ENCODE results near the gene RUFY2.
"Not testable (repeated sequence)": the region's sequence is repeated elsewhere in the genome, so short reads cannot be mapped to it uniquely, and the experiment has no call there.

The RUFY2 gene

DNA sequence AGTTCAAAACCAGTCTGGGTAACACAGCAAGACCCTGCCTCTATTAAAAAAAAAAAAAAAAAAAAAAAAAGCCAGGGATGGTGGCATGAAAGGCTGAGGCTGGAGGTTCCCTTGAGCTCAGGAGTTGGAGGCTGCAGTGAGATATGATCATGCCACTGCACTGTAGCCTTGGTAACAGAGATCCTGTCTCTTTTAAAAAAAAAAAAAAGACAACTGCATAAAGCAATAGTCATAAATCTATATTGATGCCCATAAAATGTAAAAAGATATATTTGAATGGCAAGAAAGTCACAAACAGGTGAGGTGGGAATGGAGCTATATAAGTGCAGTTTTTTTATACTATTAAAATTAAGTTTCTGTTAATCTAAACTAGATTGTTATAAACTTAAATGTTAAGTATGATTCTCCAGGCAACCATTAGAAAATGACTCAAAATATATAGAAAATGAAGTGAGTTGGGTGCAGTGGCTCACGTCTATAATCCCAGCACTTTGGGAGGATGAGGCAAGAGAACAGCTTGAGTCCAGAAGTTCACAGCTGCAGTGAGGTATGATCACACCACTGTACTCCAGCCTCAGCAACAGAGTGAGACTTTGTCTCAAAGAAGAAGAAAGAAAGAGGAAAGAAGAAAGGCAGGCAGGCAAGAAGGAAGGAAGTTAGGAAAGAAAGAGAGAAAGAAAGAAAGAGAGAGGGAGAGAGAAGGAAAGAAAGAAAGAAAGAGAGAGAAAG, 88.6 kb downstream of the RUFY2 start:
- H3K9me3 ChIP-seq (ENCODE audit: insufficient read depth, low read length), result peaks cover 19% of the 10 kb centered on the region
- no peak for DNase-seq (ENCODE audit: low read depth, low spot score)
- no peak for TF ChIP-seq ZNF274 (IDR thresholded peaks at IDR 0.05; ENCODE audit: low read depth, low read length)
- no peak for TF ChIP-seq SUZ12 (IDR thresholded peaks at IDR 0.05; ENCODE audit: extremely low read depth, insufficient read depth, insufficient read length)
- TF ChIP-seq YY1 (IDR thresholded peaks at IDR 0.05; ENCODE audit: insufficient read depth, insufficient read length), result no peak
- no peaks in the 10 kb centered on the region for H3K27me3 ChIP-seq (ENCODE audit: insufficient read depth, insufficient read length)
- no peak overlapping the region for H3K9ac ChIP-seq (ENCODE audit: insufficient read length, low read depth)
- no peaks in the 10 kb centered on the region for H3K36me3 ChIP-seq (ENCODE audit: insufficient read depth, insufficient read length, low read length)
- no peaks in the 10 kb centered on the region for H3K4me1 ChIP-seq (ENCODE audit: insufficient read depth, insufficient read length)
- H3K4me3 ChIP-seq (ENCODE audit: insufficient read length, low read depth), result no peak overlapping the region

DNA sequence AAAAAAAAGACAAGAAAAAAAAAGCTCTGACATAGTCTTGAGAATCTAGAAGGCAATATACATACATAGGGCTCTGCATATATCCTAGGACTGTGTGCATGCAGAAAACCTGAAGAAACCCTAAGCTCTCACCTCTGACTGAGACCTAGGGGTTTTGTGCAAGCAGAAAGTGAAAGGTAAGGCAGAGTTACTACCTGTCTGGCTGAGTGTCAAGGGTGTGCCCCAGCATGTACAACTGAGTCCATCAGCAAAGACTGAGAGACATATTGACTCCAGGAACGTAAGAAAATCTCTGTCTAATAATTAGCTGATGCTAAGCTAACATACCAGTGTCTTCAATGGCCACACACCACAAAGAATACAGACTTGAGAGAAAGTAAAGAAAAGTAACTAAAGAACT, 91.5 kb downstream of the RUFY2 start:
- Histone ChIP-seq H3K9me3 (ENCODE audit: insufficient read depth, low read length) (peaks cover 19% of the 10 kb centered on the region), H3K9ac (ENCODE audit: insufficient read length, low read depth) (no peak overlapping the region), H3K36me3 (ENCODE audit: insufficient read depth, insufficient read length, low read length) (no peaks in the 10 kb centered on the region), H3K4me1 (ENCODE audit: insufficient read depth, insufficient read length) (no peaks in the 10 kb centered on the region), H3K4me3 (ENCODE audit: insufficient read length, low read depth) (no peak overlapping the region), H3K27me3 (ENCODE audit: insufficient read depth, insufficient read length) (no peaks in the 10 kb centered on the region)
- DNase-seq (ENCODE audit: low read depth, low spot score), result no peak
- no peak for TF ChIP-seq ZNF274 (IDR thresholded peaks at IDR 0.05; ENCODE audit: low read depth, low read length)
- no peak for TF ChIP-seq SUZ12 (IDR thresholded peaks at IDR 0.05; ENCODE audit: extremely low read depth, insufficient read depth, insufficient read length)
- TF ChIP-seq YY1 (IDR thresholded peaks at IDR 0.05; ENCODE audit: insufficient read depth, insufficient read length), result no peak

- H3K4me1 ChIP-seq (ENCODE audit: insufficient read depth, insufficient read length); H3K27me3 ChIP-seq (ENCODE audit: insufficient read depth, insufficient read length); H3K9ac ChIP-seq (ENCODE audit: insufficient read length, low read depth); DNase-seq (ENCODE audit: low read depth, low spot score); H3K36me3 ChIP-seq (ENCODE audit: insufficient read depth, insufficient read length, low read length); H3K4me3 ChIP-seq (ENCODE audit: insufficient read length, low read depth): not testable (repeated sequence)
- H3K9me3 ChIP-seq (ENCODE audit: insufficient read depth, low read length), result peaks cover 19% of the 10 kb centered on the region
These were observed 92.1 kb downstream of the RUFY2 start for GRCh38 chr10:68314930-68315329.

DNA sequence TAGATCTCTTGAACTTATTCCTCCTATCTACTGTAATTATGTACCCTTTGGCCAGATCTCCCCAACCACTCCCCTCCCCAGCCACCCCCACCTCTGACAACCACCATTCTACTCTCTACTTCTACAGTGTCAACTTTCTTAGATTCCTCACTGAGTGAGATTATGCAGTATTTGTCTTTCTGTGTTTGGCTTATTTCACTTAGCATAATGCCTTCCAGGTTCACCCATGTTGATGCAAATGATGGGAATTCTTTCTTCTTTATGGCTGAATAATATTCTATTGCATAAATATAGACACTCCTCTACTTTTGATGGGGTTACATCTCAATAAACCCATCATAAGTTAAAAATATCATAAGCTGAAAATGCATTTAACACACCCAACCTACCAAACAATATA, 96.5 kb downstream of the RUFY2 start:
- Histone ChIP-seq H3K4me1 (ENCODE audit: insufficient read depth, insufficient read length) (no peaks in the 10 kb centered on the region), H3K27me3 (ENCODE audit: insufficient read depth, insufficient read length) (no peaks in the 10 kb centered on the region), H3K36me3 (ENCODE audit: insufficient read depth, insufficient read length, low read length) (no peaks in the 10 kb centered on the region), H3K9me3 (ENCODE audit: insufficient read depth, low read length) (no peaks in the 10 kb centered on the region), H3K9ac (ENCODE audit: insufficient read length, low read depth) (no peak overlapping the region), H3K4me3 (ENCODE audit: insufficient read length, low read depth) (no peak overlapping the region)
- TF ChIP-seq SUZ12 (IDR thresholded peaks at IDR 0.05; ENCODE audit: extremely low read depth, insufficient read depth, insufficient read length), result no peak
- DNase-seq (ENCODE audit: low read depth, low spot score), result no peak

DNA sequence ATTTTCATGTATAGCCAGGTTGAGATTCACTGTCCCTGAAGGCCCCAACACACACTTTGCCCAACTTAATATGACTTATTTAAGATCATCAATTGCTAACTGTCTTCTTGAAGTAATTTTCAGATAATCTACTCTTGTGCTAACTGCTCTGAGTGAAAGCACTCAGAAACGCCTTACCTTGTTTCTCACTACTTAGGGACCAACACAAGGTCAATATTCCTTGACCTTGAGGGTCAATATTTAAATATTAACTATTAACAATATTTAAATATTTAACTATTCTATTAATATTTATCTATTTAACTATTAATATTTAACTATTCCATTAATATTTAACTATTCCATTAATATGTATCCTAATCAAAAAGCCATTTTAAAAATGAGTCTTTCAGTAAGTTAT, 101.2 kb downstream of the RUFY2 start:
- no peak for TF ChIP-seq ZNF274 (IDR thresholded peaks at IDR 0.05; ENCODE audit: low read depth, low read length)
- DNase-seq (ENCODE audit: low read depth, low spot score), result no peak

DNA sequence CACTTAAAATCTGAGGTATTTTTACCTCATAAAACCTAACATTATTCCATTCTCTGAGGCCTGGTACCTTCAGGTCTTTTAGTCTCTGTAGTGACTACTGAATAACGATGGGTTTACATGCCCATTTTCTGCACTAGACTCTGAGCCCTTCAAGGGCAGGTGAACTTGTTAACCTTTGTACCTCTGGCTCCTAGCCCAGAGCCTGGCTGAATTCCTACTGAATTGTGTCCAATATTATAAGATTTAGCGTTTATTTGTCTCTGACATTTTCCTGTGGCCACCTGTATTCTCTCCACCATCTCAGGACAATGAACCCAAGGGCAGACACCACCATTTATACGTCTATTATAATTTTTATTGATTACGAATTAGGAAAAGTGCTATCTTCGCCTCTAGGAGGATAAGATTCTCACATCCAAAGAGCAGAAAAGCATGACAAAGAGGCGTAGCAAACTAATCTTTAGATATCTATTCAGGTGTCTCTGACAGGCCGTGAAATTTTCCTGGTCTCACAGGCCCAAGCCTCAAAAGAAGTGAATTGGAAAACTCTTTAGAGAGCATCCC, 103.1 kb downstream of the RUFY2 start:
- no peak for DNase-seq (ENCODE audit: low read depth, low spot score)
- TF ChIP-seq YY1 (IDR thresholded peaks at IDR 0.05; ENCODE audit: insufficient read depth, insufficient read length) (no peak), SUZ12 (IDR thresholded peaks at IDR 0.05; ENCODE audit: extremely low read depth, insufficient read depth, insufficient read length) (no peak), ZNF274 (IDR thresholded peaks at IDR 0.05; ENCODE audit: low read depth, low read length) (no peak)
- no peaks in the 10 kb centered on the region for H3K9me3 ChIP-seq (ENCODE audit: insufficient read depth, low read length)
- H3K9ac ChIP-seq (ENCODE audit: insufficient read length, low read depth), result no peak overlapping the region
- no peaks in the 10 kb centered on the region for H3K27me3 ChIP-seq (ENCODE audit: insufficient read depth, insufficient read length)
- H3K4me3 ChIP-seq (ENCODE audit: insufficient read length, low read depth), result no peak overlapping the region
- no peaks in the 10 kb centered on the region for H3K36me3 ChIP-seq (ENCODE audit: insufficient read depth, insufficient read length, low read length)
- H3K4me1 ChIP-seq (ENCODE audit: insufficient read depth, insufficient read length), result no peaks in the 10 kb centered on the region

More for the DNA sequence above, 101.2 kb downstream of the RUFY2 start:
- H3K36me3 ChIP-seq (ENCODE audit: insufficient read depth, insufficient read length, low read length), result no peaks in the 10 kb centered on the region
- no peak overlapping the region for H3K4me3 ChIP-seq (ENCODE audit: insufficient read length, low read depth)
- no peaks in the 10 kb centered on the region for H3K9me3 ChIP-seq (ENCODE audit: insufficient read depth, low read length)
- H3K9ac ChIP-seq (ENCODE audit: insufficient read length, low read depth), result no peak overlapping the region
- H3K27me3 ChIP-seq (ENCODE audit: insufficient read depth, insufficient read length), result no peaks in the 10 kb centered on the region
- H3K4me1 ChIP-seq (ENCODE audit: insufficient read depth, insufficient read length), result no peaks in the 10 kb centered on the region

DNA sequence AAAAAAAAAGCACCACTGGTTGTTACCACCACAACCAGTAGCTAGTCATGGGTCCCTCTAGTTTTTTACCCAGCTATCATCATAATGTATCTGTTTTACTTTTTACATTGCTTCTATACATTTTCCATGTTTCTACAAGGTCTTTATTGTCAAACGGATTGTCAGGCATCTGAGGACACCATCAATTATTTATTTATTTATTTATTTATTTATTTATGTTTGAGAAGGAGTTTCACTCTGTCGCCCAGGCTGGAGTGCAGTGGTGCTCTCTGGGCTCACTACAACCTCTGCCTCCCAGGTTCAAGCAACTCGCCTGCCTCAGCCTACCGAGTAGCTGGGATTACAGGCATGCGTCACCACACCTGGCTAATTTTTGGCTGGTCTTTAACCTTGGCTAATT, 104.2 kb downstream of the RUFY2 start:
- H3K27me3 ChIP-seq (ENCODE audit: insufficient read depth, insufficient read length), result no peaks in the 10 kb centered on the region
- H3K4me1 ChIP-seq (ENCODE audit: insufficient read depth, insufficient read length), result no peaks in the 10 kb centered on the region
- DNase-seq (ENCODE audit: low read depth, low spot score), result no peak
- H3K9me3 ChIP-seq (ENCODE audit: insufficient read depth, low read length), result no peaks in the 10 kb centered on the region
- H3K9ac ChIP-seq (ENCODE audit: insufficient read length, low read depth), result no peak overlapping the region
- H3K36me3 ChIP-seq (ENCODE audit: insufficient read depth, insufficient read length, low read length), result no peaks in the 10 kb centered on the region
- no peak overlapping the region for H3K4me3 ChIP-seq (ENCODE audit: insufficient read length, low read depth)
- no peak for TF ChIP-seq ZNF274 (IDR thresholded peaks at IDR 0.05; ENCODE audit: low read depth, low read length)
- no peak for TF ChIP-seq SUZ12 (IDR thresholded peaks at IDR 0.05; ENCODE audit: extremely low read depth, insufficient read depth, insufficient read length)
- TF ChIP-seq YY1 (IDR thresholded peaks at IDR 0.05; ENCODE audit: insufficient read depth, insufficient read length), result no peak

DNA sequence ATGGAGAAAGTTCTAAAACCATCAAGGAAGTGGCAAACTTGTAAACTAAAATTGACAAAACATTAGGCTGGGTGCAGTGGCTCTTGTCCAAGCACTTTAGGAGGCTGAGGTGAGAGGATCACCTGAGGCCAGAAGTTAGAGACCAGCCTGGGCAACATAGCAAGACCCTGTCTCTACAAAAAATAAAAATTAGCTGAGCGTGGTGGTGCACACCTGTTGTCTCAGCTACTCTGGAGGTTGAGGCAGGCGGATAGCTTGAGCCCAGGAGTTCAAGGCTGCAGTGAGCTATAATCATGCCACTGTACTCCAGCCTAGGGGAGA, 104.6 kb downstream of the RUFY2 start:
- H3K9me3 ChIP-seq (ENCODE audit: insufficient read depth, low read length), result no peaks in the 10 kb centered on the region
- DNase-seq (ENCODE audit: low read depth, low spot score), result no peak
- H3K4me3 ChIP-seq (ENCODE audit: insufficient read length, low read depth), result no peak overlapping the region
- H3K27me3 ChIP-seq (ENCODE audit: insufficient read depth, insufficient read length), result no peaks in the 10 kb centered on the region
- TF ChIP-seq SUZ12 (IDR thresholded peaks at IDR 0.05; ENCODE audit: extremely low read depth, insufficient read depth, insufficient read length) (no peak), ZNF274 (IDR thresholded peaks at IDR 0.05; ENCODE audit: low read depth, low read length) (no peak), YY1 (IDR thresholded peaks at IDR 0.05; ENCODE audit: insufficient read depth, insufficient read length) (no peak)
- no peaks in the 10 kb centered on the region for H3K36me3 ChIP-seq (ENCODE audit: insufficient read depth, insufficient read length, low read length)
- H3K4me1 ChIP-seq (ENCODE audit: insufficient read depth, insufficient read length), result no peaks in the 10 kb centered on the region
- no peak overlapping the region for H3K9ac ChIP-seq (ENCODE audit: insufficient read length, low read depth)

All from NT2/D1 (cell line).